ENCODE data around the gene TSPAN10.

TSPAN10 gene

GRCh38 chr17:81644976-81645952, 8.3 kb downstream of the TSPAN10 start:
- TF ChIP-seq CTCF (IDR thresholded peaks at IDR 0.05; ENCODE audit: control insufficient read depth, extremely low read depth, insufficient read depth), result no peak
- no peak for DNase-seq (ENCODE audit: low read depth)
- H3K4me3 ChIP-seq (ENCODE audit: low read depth, low read length), result no peak overlapping the region

- DNase-seq (ENCODE audit: low read depth), result no peak
- no peak for TF ChIP-seq CTCF (IDR thresholded peaks at IDR 0.05; ENCODE audit: control insufficient read depth, extremely low read depth, insufficient read depth)
- no peak overlapping the region for H3K4me3 ChIP-seq (ENCODE audit: low read depth, low read length)
Observed at GRCh38 chr17:81646869-81647600, 10.0 kb downstream of the TSPAN10 start.

- DNase-seq (ENCODE audit: low read depth), result no peak
- no peak for TF ChIP-seq CTCF (IDR thresholded peaks at IDR 0.05; ENCODE audit: control insufficient read depth, extremely low read depth, insufficient read depth)
- H3K4me3 ChIP-seq (ENCODE audit: low read depth, low read length), result no peak overlapping the region
Observed at GRCh38 chr17:81647640-81648012, 10.6 kb downstream of the TSPAN10 start.

- TF ChIP-seq CTCF (IDR thresholded peaks at IDR 0.05; ENCODE audit: control insufficient read depth, extremely low read depth, insufficient read depth), result no peak
- no peak overlapping the region for H3K4me3 ChIP-seq (ENCODE audit: low read depth, low read length)
- no peak for DNase-seq (ENCODE audit: low read depth)
Observed at GRCh38 chr17:81648013-81648706, 11.2 kb downstream of the TSPAN10 start.

GRCh38 chr17:81648707-81649085, 11.7 kb downstream of the TSPAN10 start:
- no peak for TF ChIP-seq CTCF (IDR thresholded peaks at IDR 0.05; ENCODE audit: control insufficient read depth, extremely low read depth, insufficient read depth)
- no peak for DNase-seq (ENCODE audit: low read depth)
- no peak overlapping the region for H3K4me3 ChIP-seq (ENCODE audit: low read depth, low read length)

GRCh38 chr17:81650951-81651350, 14.0 kb downstream of the TSPAN10 start:
- no peak overlapping the region for H3K4me3 ChIP-seq (ENCODE audit: low read depth, low read length)
- DNase-seq (ENCODE audit: low read depth), result no peak
- no peak for TF ChIP-seq CTCF (IDR thresholded peaks at IDR 0.05; ENCODE audit: control insufficient read depth, extremely low read depth, insufficient read depth)

All from LNCaP clone FGC (cell line).